ENCODE data around the gene UBE2E3.

The UBE2E3 gene

DNA sequence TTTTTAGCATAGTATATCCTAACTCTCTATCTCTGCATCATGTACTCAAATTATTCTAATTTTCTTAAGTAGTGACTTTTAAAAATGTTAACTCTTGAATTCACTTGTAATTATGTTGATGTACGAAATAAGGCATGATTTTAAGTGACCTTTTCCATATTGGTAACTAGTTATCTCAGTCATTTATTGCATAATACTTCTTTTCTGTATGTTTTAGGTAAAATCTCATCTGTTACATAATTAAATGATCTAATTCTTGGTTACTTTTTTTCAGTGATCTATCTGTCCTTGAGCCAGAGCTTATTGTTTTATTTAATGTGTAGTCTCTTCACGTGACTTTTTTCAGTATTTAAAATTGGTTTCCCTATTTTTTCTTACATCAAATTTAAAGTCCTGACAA, 4.8 kb upstream of the UBE2E3 start:
- TF ChIP-seq ZNF221 (tag by site-specific recombination; IDR thresholded peaks at IDR 0.05; ENCODE audit: borderline replicate concordance), result no peak
- Histone ChIP-seq H3K36me3 (ENCODE audit: control insufficient read depth in 2 of 2, insufficient read depth in 1 of 2, low read length in 2 of 2) (no peaks in the 10 kb centered on the region), H3K9me3 (ENCODE audit: control insufficient read depth, insufficient read depth, low read depth, low read length) (no peaks in the 10 kb centered on the region), H3K4me1 (ENCODE audit: control insufficient read depth, insufficient read depth, low read length) (peaks cover 6% of the 10 kb centered on the region; the same call in 1 of the 2 replicates), H3K27ac (ENCODE audit: extremely low read depth, low read depth, low read length) (no peak overlapping the region), H3K4me3 (ENCODE audit: low read depth, low read length) (no peak overlapping the region)
- CTCF ChIA-PET, result no interaction called here
- POLR2A ChIA-PET, result no interaction called here

DNA sequence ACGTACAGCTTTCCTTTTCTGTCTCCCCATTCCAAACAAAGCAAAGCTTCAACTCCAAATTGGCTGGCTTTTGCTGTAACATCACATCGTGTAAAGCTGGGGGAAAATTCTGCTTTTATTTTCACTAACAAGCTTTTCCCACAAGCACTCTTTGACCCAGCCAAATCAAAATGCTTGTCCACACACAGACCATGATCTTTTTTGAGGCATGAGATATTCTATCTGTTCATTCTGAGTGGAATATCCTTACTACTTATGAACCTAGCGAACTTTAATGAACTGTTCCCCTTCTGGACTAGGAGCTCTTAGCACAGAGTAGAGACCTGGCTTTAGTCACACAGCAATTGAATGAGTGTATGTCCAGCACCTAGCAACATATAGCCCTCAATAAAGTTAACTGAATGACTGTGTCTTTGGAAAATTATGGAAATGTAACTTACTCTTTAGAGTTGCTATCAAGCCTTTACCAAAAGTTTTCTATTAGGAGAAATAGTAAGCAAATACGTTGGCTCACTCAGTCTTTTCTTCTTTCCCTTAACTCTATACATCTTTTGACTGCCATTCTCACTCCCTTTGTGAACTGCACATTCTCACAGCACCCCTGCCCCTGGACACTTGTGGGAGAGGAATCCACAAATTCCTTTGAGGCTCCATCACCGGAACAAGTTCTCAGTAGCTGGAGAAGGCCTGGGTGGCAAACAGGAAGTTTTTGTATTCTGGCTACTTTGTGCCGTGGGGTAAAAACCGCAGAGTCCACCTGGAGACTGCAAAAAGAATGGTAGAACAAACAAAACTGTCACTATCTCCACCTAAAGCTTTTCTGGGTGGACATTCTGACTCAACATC, 1.3 kb upstream of the UBE2E3 start:
- peak overlapping the region; percentile 82 for H3K4me3 ChIP-seq (ENCODE audit: low read depth, low read length)
- H3K27ac ChIP-seq (ENCODE audit: extremely low read depth, low read depth, low read length), result no peak overlapping the region; the same call in 1 of the 2 replicates
- ChIA-PET CTCF (interaction anchor here (0.6 to 2.1 kb wide), 8 partner anchors 13 to 853 kb away, joined by 3 to 7 read pairs (median 4); no protein-coding TSS in a partner anchor), POLR2A (interaction anchor here (0.9 kb wide), 1 partner anchor 10 kb away, joined by 4 read pairs; no protein-coding TSS in a partner anchor)
- TF ChIP-seq HOXA7 (CRISPR knock-in tag; IDR thresholded peaks at IDR 0.05; ENCODE audit: borderline replicate concordance) (no peak), ZNF777 (tag by site-specific recombination; IDR thresholded peaks at IDR 0.05; ENCODE audit: borderline replicate concordance) (no peak), ZNF350 (tag by site-specific recombination; IDR thresholded peaks at IDR 0.05) (no peak), ZNF670 (tag by site-specific recombination; IDR thresholded peaks at IDR 0.05; ENCODE audit: low read depth) (no peak), REST (tag by site-specific recombination; IDR thresholded peaks at IDR 0.05) (no peak)
- no peaks in the 10 kb centered on the region for H3K9me3 ChIP-seq (ENCODE audit: control insufficient read depth, insufficient read depth, low read depth, low read length)
- H3K4me1 ChIP-seq (ENCODE audit: control insufficient read depth, insufficient read depth, low read length), result 0 out of 2 replicates have a peak, but pooled peaks cover 5% of the 10 kb centered on the region
- peaks cover 0 to 12% of the 10 kb centered on the region in 2 experiments; a peak in 1 of 3 replicates for H3K36me3 ChIP-seq (ENCODE audit: control insufficient read depth in 2 of 2, insufficient read depth in 1 of 2, low read length in 2 of 2)

- H3K4me3 ChIP-seq (ENCODE audit: low read depth, low read length), result peak overlapping the region; percentile 82
- ChIA-PET CTCF (interaction anchor here (0.9 to 2.1 kb wide), 5 partner anchors 26 to 854 kb away, joined by 3 to 7 read pairs (median 4); no protein-coding TSS in a partner anchor), POLR2A (interaction anchor here (0.9 kb wide), 1 partner anchor 9 kb away, joined by 4 read pairs; no protein-coding TSS in a partner anchor)
- TF ChIP-seq GLI2 (tag by site-specific recombination; IDR thresholded peaks at IDR 0.05; ENCODE audit: borderline replicate concordance, low read depth) (no peak), ZNF677 (tag by site-specific recombination; IDR thresholded peaks at IDR 0.05) (no peak), ZNF354C (tag by site-specific recombination; IDR thresholded peaks at IDR 0.05; ENCODE audit: borderline replicate concordance, low read depth) (no peak), ZFHX2 (tag by site-specific recombination; conservative IDR thresholded peaks at IDR 0.05) (no peak), ZNF837 (tag by site-specific recombination; IDR thresholded peaks at IDR 0.05) (no peak), ZBTB20 (tag by site-specific recombination; IDR thresholded peaks at IDR 0.05) (no peak)
- TF ChIP-seq, protein P1, sequence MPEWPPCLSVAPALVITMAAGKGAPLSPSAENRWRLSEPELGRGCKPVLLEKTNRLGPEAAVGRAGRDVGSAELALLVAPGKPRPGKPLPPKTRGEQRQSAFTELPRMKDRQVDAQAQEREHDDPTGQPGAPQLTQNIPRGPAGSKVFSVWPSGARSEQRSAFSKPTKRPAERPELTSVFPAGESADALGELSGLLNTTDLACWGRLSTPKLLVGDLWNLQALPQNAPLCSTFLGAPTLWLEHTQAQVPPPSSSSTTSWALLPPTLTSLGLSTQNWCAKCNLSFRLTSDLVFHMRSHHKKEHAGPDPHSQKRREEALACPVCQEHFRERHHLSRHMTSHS (tag by site-specific recombination; IDR thresholded peaks at IDR 0.05), result no peak
- TF ChIP-seq, protein P2, sequence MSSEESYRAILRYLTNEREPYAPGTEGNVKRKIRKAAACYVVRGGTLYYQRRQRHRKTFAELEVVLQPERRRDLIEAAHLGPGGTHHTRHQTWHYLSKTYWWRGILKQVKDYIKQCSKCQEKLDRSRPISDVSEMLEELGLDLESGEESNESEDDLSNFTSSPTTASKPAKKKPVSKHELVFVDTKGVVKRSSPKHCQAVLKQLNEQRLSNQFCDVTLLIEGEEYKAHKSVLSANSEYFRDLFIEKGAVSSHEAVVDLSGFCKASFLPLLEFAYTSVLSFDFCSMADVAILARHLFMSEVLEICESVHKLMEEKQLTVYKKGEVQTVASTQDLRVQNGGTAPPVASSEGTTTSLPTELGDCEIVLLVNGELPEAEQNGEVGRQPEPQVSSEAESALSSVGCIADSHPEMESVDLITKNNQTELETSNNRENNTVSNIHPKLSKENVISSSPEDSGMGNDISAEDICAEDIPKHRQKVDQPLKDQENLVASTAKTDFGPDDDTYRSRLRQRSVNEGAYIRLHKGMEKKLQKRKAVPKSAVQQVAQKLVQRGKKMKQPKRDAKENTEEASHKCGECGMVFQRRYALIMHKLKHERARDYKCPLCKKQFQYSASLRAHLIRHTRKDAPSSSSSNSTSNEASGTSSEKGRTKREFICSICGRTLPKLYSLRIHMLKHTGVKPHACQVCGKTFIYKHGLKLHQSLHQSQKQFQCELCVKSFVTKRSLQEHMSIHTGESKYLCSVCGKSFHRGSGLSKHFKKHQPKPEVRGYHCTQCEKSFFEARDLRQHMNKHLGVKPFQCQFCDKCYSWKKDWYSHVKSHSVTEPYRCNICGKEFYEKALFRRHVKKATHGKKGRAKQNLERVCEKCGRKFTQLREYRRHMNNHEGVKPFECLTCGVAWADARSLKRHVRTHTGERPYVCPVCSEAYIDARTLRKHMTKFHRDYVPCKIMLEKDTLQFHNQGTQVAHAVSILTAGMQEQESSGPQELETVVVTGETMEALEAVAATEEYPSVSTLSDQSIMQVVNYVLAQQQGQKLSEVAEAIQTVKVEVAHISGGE (tag by site-specific recombination; conservative IDR thresholded peaks at IDR 0.05; ENCODE audit: low read depth), result no peak
- peaks cover 0 to 17% of the 10 kb centered on the region in 2 experiments; a peak in 1 of 3 replicates for H3K36me3 ChIP-seq (ENCODE audit: control insufficient read depth in 2 of 2, insufficient read depth in 1 of 2, low read length in 2 of 2)
- peak overlapping the region; percentile 83 for H3K27ac ChIP-seq (ENCODE audit: extremely low read depth, low read depth, low read length)
- H3K9me3 ChIP-seq (ENCODE audit: control insufficient read depth, insufficient read depth, low read depth, low read length), result no peaks in the 10 kb centered on the region
- H3K4me1 ChIP-seq (ENCODE audit: control insufficient read depth, insufficient read depth, low read length), result peaks cover 8% of the 10 kb centered on the region; the same call in 1 of the 2 replicates
Observed at GRCh38 chr2:180979749-180980105, 678 bp upstream of the UBE2E3 start.

Measured in HEK293 (cell line).